NCI-H1105 treated with DMSO at 0.1 percent for 48 hours (cell line): ENCODE data around the gene LARGE1.

Experiments used
- DNase-seq: peaks from one replicate; lab custom pipeline; 2025; lab: John Stamatoyannopoulos, UW

Gene LARGE1

GRCh38 chr22:33361581-33361980 lies 558.7 kb downstream of the LARGE1 start:
- DNase-seq = no peak

GRCh38 chr22:33357981-33358399 lies 562.3 kb downstream of the LARGE1 start:
- no peak for DNase-seq

- DNase-seq = no peak
These were observed 565.3 kb downstream of the LARGE1 start for GRCh38 chr22:33354928-33355327.

GRCh38 chr22:33353502-33353901 lies 566.8 kb downstream of the LARGE1 start:
- no peak for DNase-seq

- DNase-seq = no peak
These were observed 567.5 kb downstream of the LARGE1 start for GRCh38 chr22:33352768-33353167.

GRCh38 chr22:33350961-33351360 lies 569.3 kb downstream of the LARGE1 start:
- DNase-seq = no peak

- no peak for DNase-seq
These were observed 569.8 kb downstream of the LARGE1 start for GRCh38 chr22:33350491-33350890.

GRCh38 chr22:33347002-33347401 lies 573.3 kb downstream of the LARGE1 start:
- no peak for DNase-seq

GRCh38 chr22:33341611-33342010 lies 578.7 kb downstream of the LARGE1 start:
- DNase-seq = no peak

- DNase-seq = no peak
These were observed 582.8 kb downstream of the LARGE1 start for GRCh38 chr22:33337524-33337923.

GRCh38 chr22:33335611-33336279 lies 584.5 kb downstream of the LARGE1 start:
- DNase-seq = no peak

- no peak for DNase-seq
These were observed 587.7 kb downstream of the LARGE1 start for GRCh38 chr22:33332538-33332937.

GRCh38 chr22:33331017-33331416 lies 589.3 kb downstream of the LARGE1 start:
- no peak for DNase-seq

GRCh38 chr22:33330534-33330933 lies 589.7 kb downstream of the LARGE1 start:
- no peak for DNase-seq

GRCh38 chr22:33329398-33329797 lies 590.9 kb downstream of the LARGE1 start:
- DNase-seq = no peak

GRCh38 chr22:33328789-33329296 lies 591.4 kb downstream of the LARGE1 start:
- DNase-seq = no peak

- no peak for DNase-seq
These were observed 592.9 kb downstream of the LARGE1 start for GRCh38 chr22:33327348-33327860.

- no peak for DNase-seq
These were observed 593.6 kb downstream of the LARGE1 start for GRCh38 chr22:33326540-33327295.

GRCh38 chr22:33325232-33326004 lies 594.9 kb downstream of the LARGE1 start:
- peak; percentile 66 for DNase-seq

GRCh38 chr22:33324228-33324627 lies 596.0 kb downstream of the LARGE1 start:
- no peak for DNase-seq

- no peak for DNase-seq
These were observed 598.8 kb downstream of the LARGE1 start for GRCh38 chr22:33321466-33321865.

- no peak for DNase-seq
These were observed 604.3 kb downstream of the LARGE1 start for GRCh38 chr22:33315954-33316353.
